GDM1 (cell line): ENCODE data around the gene METTL16.
"Not testable (repeated sequence)": the region's sequence is repeated elsewhere in the genome, so short reads cannot be mapped to it uniquely, and the experiment has no call there.

Source experiments
- DNase-seq: peaks from one replicate; lab custom pipeline; 2025; lab: John Stamatoyannopoulos, UW

Gene METTL16

GRCh38 chr17:2511462-2512369 is at the start of gene METTL16:
METTL16 (minus strand) TSS chr17:2511888; CDS start chr17:2502331, 9,557 bp downstream.
- peak; percentile 97 for DNase-seq

DNA sequence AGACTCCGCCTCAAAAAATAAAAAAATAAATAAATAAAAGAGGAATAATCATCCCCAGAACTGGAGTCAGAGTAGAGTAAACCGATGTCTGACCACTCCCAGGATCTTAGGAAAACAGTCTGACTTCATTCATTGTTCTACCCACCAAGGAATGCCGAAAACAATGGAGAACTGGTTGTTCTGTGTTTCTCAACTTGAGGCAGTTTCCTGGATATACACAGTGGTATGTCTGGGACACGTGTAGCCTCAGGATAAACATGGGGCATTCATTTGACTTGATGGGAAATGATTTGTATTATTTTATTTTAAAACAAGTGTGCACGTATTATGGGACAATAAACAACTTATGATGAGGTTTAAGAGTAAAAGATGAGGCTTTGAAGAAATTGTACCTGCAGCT is 49.0 kb upstream of the METTL16 start:
- DNase-seq = no peak

DNA sequence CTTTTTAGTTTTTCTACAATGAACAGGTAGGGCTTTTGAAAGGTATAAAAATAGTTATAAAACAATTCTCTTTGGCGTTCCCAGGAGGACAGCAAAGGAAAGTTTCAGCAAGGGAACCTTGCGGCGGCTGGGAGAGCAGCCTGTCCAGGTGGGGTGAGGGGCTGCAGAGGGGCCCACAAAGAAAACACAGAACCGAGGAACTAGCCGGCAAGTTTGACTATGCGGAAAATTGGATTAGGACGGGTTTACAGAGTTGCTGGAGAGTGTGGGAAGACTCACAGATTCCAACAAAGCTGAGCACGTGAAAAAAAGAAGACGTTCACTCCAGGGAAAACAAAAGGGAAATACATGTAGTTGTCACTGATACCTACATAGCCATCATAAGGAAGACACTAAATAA is 40.2 kb upstream of the METTL16 start:
- DNase-seq = no peak

DNA sequence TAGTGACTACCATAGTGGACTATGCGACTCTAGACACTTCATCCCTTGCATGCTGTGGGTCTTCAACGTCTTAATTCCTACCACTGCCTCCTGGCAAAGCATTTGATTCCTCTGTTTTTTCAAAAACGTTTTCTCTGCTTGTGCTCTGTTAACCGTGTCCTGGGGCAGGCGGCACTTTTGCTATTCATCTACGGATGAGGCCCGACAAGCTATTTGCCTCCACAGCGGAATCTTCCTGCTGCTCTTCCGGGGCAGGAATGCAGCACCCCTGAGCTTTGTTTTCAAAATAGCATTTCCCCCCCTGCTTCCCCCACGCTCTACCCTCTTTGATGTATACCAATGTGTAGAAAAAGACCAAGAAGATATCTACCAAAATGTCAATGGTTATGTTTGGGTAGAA is 39.8 kb upstream of the METTL16 start:
- DNase-seq = no peak

GRCh38 chr17:2549392-2550211 is 37.9 kb upstream of the METTL16 start:
- no peak for DNase-seq

DNA sequence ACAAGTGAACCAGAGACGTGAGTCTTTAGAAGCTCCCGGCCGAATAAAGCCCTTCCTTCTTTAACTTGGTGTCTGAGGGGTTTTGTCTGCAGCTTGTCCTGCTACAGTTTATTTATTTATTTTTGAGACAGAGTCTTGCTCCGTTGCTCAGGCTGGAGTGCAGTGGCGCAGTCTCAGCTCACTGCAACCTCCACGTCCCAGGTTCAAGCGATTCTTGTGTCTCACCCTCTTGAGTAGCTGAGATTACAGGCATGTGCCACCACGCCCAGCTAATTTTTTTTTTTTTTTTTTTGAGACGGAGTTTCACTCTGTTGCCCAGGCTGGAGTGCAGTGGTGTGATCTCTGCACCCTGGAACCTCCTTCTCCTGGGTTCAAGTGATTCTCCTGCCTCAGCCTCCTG is 36.3 kb upstream of the METTL16 start:
- DNase-seq = not testable (repeated sequence)

- DNase-seq = no peak
Observed at GRCh38 chr17:2547176-2547575, 35.5 kb upstream of the METTL16 start.

- DNase-seq = no peak
Observed at GRCh38 chr17:2545393-2545792, 33.7 kb upstream of the METTL16 start.

DNA sequence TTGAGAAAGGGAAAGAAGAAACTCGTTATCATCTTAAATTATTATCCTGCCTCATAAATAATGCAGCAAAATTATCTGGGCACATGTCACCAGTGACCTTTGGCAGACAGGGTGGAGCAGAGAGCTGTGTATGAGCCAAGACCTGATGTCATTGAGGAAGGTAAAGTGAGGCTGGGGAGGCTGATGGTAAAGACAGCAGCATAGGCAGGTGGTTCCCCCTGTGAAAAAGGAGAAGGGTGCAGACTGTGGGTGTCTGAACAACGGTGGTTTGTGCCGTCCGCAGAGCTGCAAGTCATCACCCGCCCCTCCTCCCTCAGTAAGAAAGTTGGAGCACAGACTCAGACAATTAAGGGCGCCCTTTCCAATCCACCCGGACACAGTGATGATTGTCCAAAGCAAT is 30.8 kb upstream of the METTL16 start:
- DNase-seq = no peak

- DNase-seq = no peak
Observed at GRCh38 chr17:2542056-2542455, 30.4 kb upstream of the METTL16 start.

- not testable (repeated sequence) for DNase-seq
Observed at GRCh38 chr17:2537579-2537978, 25.9 kb upstream of the METTL16 start.

GRCh38 chr17:2532146-2532720 is 20.5 kb upstream of the METTL16 start:
- DNase-seq = no peak

DNA sequence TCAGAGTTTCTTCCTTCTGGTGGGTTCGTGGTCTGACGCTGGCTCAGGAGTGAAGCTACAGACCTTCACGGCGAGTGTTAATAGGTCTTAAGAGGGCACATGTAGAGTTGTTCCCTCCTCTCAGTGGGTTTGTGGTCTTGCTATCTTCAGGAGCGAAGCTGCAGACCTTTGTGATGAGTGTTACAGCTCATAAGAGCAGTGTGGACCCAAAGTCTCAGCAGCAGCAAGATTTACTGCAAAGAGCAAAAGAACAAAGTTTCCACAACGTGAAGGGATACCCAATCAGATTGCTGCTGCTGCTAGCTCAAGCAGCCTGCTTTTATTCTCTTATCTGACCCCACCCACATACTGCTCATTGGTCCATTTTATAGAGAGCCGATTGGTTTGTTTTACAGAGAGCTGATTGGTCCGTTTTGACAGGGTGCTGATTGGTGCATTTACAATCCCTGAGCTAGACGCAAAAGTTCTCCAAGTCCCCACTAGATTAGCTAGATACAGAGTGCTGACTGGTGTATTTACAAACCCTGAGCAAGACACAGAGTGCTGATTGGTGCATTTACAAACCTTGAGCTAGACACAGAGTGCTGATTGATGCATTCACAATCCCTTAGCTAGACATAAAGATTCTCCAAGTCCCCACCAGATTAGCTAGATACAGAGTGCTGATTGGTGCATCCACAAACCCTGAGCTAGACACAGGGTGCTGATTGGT is 19.7 kb upstream of the METTL16 start:
- not testable (repeated sequence) for DNase-seq

- not testable (repeated sequence) for DNase-seq
Observed at GRCh38 chr17:2521775-2522410, 10.2 kb upstream of the METTL16 start.

DNA sequence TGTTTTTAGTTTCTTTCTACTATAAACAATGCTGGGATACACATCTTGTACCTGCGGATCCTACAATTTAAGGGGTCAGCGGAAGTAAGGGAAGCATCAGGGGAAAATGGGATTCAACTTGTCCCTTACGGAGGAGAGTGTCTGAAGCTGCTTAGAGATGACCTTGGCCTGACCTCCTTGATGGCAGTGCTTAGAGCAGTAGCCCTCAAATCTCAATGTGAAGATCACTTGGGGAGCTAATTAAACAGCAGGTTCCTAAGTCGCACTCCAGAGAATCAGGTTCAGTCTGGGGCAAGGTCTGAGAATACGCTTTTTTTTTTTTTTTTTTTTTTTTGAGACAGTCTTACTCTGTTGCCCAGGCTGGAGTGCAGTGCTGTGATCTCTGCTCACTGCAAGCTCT is 9.6 kb upstream of the METTL16 start:
- no peak for DNase-seq

GRCh38 chr17:2517539-2517938 is 5.9 kb upstream of the METTL16 start:
- no peak for DNase-seq

- no peak for DNase-seq
Observed at GRCh38 chr17:2511138-2511461, 588 bp downstream of the METTL16 start.

DNA sequence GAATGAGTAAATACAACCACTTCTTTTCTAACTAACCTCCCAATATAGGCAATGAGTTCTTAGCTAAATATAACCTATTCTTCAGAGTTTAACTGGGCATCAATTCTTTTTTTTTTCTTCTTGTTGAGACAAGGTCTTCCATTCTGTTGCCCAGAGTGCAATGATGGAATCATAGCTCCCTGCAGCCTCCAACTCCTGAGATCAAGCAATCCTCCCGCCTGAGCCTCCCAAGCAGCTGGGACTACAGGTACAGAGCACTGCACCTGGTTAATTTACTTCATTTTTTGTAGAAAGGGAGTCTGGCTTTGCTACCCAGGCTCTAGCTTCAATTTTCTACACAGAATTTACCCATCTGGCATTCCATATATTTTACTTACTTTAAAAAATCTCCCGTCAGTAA is 1.1 kb downstream of the METTL16 start:
- DNase-seq = no peak

DNA sequence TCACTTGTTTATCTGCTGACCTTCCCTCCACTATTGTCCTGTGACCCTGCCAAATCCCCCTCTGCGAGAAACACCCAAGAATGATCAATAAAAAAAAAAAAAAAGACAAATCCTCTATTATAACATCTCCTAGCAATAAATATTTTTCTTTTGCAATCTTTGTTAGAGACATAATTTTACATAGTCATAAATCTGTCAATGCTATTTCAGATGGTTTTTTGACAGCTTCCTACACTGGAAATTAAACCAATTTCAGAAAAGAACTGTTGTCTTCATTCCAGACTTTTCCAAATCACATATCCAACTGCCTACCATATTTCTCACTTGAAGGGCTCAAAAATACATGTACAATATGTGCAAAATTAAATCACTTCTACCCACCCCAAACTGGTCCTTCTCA is 3.7 kb downstream of the METTL16 start:
- DNase-seq = no peak

DNA sequence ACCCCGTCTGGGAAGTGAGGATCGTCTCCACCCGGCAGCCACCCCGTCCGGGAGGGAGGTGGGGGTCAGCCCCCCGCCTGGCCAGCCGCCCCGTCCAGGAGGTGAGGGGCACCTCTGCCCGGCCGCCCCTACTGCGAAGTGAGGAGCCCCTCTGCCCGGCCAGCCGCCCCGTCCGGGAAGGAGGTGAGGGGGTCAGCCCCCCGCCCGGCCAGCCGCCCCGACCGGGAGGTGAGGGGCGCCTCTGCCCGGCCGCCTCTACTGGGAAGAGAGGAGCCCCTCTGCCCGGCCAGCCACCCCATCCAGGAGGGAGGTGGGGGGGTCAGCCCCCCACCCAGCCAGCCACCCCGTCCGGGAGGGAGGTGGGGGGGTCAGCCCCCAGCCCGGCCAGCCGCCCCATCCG is 4.7 kb downstream of the METTL16 start:
- not testable (repeated sequence) for DNase-seq

DNA sequence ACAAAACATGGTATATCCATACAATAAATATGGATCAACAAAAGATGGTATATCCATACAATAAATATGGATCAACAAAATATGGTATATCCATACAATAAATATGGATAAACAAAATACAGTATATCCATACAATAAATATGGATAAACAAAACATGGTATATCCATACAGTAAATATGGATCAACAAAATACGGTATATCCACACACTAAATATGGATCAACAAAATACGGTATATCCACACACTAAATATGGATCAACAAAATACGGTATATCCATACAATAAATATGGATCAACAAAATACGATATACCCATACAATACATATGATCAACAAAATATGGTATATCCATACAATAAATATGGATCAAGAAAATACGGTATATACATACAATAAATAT is 8.1 kb downstream of the METTL16 start:
- no peak for DNase-seq
